IMR-90 (cell line): ENCODE data around the gene ARAP3. TPM values are rescaled to one million over a fixed set of nuclear protein-coding genes. Genes with fewer than 3 reads are reported as not detected.

Experiments
- ATAC-seq: fragments of 200-7000 bp; cut with Tn5 transposase; 2 replicates; pipeline ENCODE4 v1.9.1; 2020; ENCODE audit warnings: low read depth, mild to moderate bottlenecking, moderate library complexity
- BruUV-seq: library from RNA; stranded (reverse); fragments of 400-500 nt; replicated peaks from 2 replicates; lab custom pipeline; 2021; lab: Mats Ljungman, UMichigan
- CTCF ChIA-PET: fragments of 300-600 bp; formaldehyde crosslinking; extraction: SDS; loops from one replicate; lab custom pipeline; 2021; ENCODE audit warnings: antibody characterized with exemption; lab: Yijun Ruan, JAX
- POLR2A ChIA-PET: fragments of 300-600 bp; sonication (Branson Sonifier 250); formaldehyde crosslinking; loops from one replicate; lab custom pipeline; 2022; ENCODE audit warnings: antibody characterized with exemption; ENCODE audit not compliant: unreplicated experiment; lab: Charles Lee
- DNase-seq: peaks from one replicate; pipeline ENCODE4 v3.0.0; 2013
- H2AFZ ChIP-seq: replicated peaks from 2 replicates; pipeline ENCODE3; 2013; ENCODE audit warnings: low read length, mild to moderate bottlenecking; ENCODE audit not compliant: poor library complexity
- H2AK5ac ChIP-seq: 2 replicates; pipeline ENCODE4 v1.6.1; 2013; ENCODE audit warnings: low read depth, low read length, inconsistent platforms
- H2AK9ac ChIP-seq: replicated peaks from 2 replicates; pipeline ENCODE3; 2013; ENCODE audit warnings: mild to moderate bottlenecking, low read depth, low read length, moderate library complexity; ENCODE audit not compliant: poor library complexity
- H2BK120ac ChIP-seq: 2 replicates; pipeline ENCODE4 v1.6.1; 2013; ENCODE audit warnings: low read depth, low read length, inconsistent platforms
- H2BK15ac ChIP-seq: 3 replicates; pipeline ENCODE4 v1.6.1; 2013; ENCODE audit warnings: low read depth, low read length, inconsistent platforms
- H2BK20ac ChIP-seq: 2 replicates; pipeline ENCODE4 v1.6.1; 2013; ENCODE audit warnings: low read depth, mild to moderate bottlenecking, inconsistent platforms, low read length, moderate library complexity
- H2BK5ac ChIP-seq: 2 replicates; pipeline ENCODE4 v1.6.1; 2013; ENCODE audit warnings: mild to moderate bottlenecking, low read depth, low read length, inconsistent platforms; ENCODE audit not compliant: poor library complexity, severe bottlenecking
- H3K14ac ChIP-seq: replicated peaks from 2 replicates; pipeline ENCODE4 v1.6.1; 2013; ENCODE audit warnings: low read depth, low read length, inconsistent platforms
- H3K18ac ChIP-seq: 2 replicates; pipeline ENCODE4 v1.6.1; 2013; ENCODE audit warnings: low read depth, low read length, control low read depth
- H3K23ac ChIP-seq: 2 replicates; pipeline ENCODE4 v1.6.1; 2013; ENCODE audit warnings: low read depth, low read length, inconsistent platforms
- H3K27ac ChIP-seq: 2 replicates; pipeline ENCODE4 v1.5.1; 2013; ENCODE audit warnings: mild to moderate bottlenecking, control low read depth, low read length; ENCODE audit not compliant: insufficient read depth
- H3K27me3 ChIP-seq: 2 replicates; pipeline ENCODE4 v1.6.1; 2013; ENCODE audit warnings: low read length; ENCODE audit not compliant: control insufficient read depth, insufficient read depth
- H3K36me3 ChIP-seq: 2 replicates; pipeline ENCODE4 v1.6.1; 2013; ENCODE audit warnings: low read length, mixed read lengths; ENCODE audit not compliant: control insufficient read depth, insufficient read depth
- H3K4ac ChIP-seq: 2 replicates; pipeline ENCODE4 v1.6.1; 2013; ENCODE audit warnings: low read depth, low read length, inconsistent platforms
- H3K4me1 ChIP-seq: 2 replicates; pipeline ENCODE4 v1.6.1; 2013; ENCODE audit warnings: low read length, mixed read lengths; ENCODE audit not compliant: control insufficient read depth, insufficient read depth
- H3K4me2 ChIP-seq: 2 replicates; pipeline ENCODE4 v1.6.1; 2013; ENCODE audit warnings: low read depth, mild to moderate bottlenecking, control low read depth, low read length, moderate library complexity
- H3K4me3 ChIP-seq: 2 replicates; pipeline ENCODE4 v1.5.1; 2013; ENCODE audit warnings: low read depth, mild to moderate bottlenecking, control low read depth, low read length, moderate library complexity; ENCODE audit not compliant: insufficient read depth
- H3K56ac ChIP-seq: 2 replicates; pipeline ENCODE4 v1.6.1; 2013; ENCODE audit warnings: low read length, inconsistent platforms; ENCODE audit not compliant: insufficient read depth; ENCODE audit errors: extremely low read depth
- H3K79me1 ChIP-seq, 2 experiments: 2 replicates each; pipeline ENCODE4 v1.6.1; 2013; ENCODE audit warnings: low read length in 2 of 2, inconsistent platforms in 1 of 2, low read depth in 1 of 2
- H3K9ac ChIP-seq: 2 replicates; pipeline ENCODE4 v1.6.1; 2013; ENCODE audit warnings: low read depth, low read length, control low read depth
- H3K9me1 ChIP-seq: 2 replicates; pipeline ENCODE4 v1.6.1; 2013; ENCODE audit warnings: low read length, inconsistent platforms; ENCODE audit not compliant: insufficient read depth
- H3K9me3 ChIP-seq: 2 replicates; pipeline ENCODE4 v1.6.1; 2013; ENCODE audit warnings: low read length; ENCODE audit not compliant: control insufficient read depth, insufficient read depth
- H4K20me1 ChIP-seq: 2 replicates; pipeline ENCODE4 v1.6.1; 2013; ENCODE audit warnings: low read length, inconsistent platforms; ENCODE audit not compliant: insufficient read depth
- H4K5ac ChIP-seq: 2 replicates; pipeline ENCODE4 v1.6.1; 2013; ENCODE audit warnings: mild to moderate bottlenecking, low read depth, low read length, control low read depth
- H4K8ac ChIP-seq, 2 experiments: 2 replicates each; pipeline ENCODE4 v1.6.1; 2013; ENCODE audit warnings: low read depth in 2 of 2, low read length in 2 of 2, control low read depth in 1 of 2, inconsistent platforms in 1 of 2
- H4K91ac ChIP-seq: 2 replicates; pipeline ENCODE4 v1.6.1; 2013; ENCODE audit warnings: low read depth, low read length, inconsistent platforms; ENCODE audit not compliant: insufficient read depth
- ELK1 ChIP-seq: fragments of 150-350 bp; IDR thresholded peaks from 2 replicates; pipeline ENCODE4 v1.6.1; 2016; ENCODE audit warnings: low read depth, mild to moderate bottlenecking, low read length, moderate library complexity, borderline replicate concordance
- RCOR1 ChIP-seq: IDR thresholded peaks from 2 replicates; pipeline ENCODE4 v1.6.1; 2012; ENCODE audit warnings: mild to moderate bottlenecking, low read length, improper control_type of control experiment; ENCODE audit not compliant: insufficient replicate concordance
- RFX5 ChIP-seq: IDR thresholded peaks from 2 replicates; pipeline ENCODE4 v1.8.0; 2012; ENCODE audit warnings: low read depth, mild to moderate bottlenecking, low read length, moderate library complexity
- USF2 ChIP-seq: fragments of 150-350 bp; IDR thresholded peaks from 2 replicates; pipeline ENCODE4 v1.6.1; 2017; ENCODE audit warnings: mild to moderate bottlenecking, antibody characterized with exemption, low read length, low read depth
- WGBS, 2 experiments: methylation state at CpG; one replicate each; pipeline versions ENCODE4 v1.1.5 to v1.1.7; 2013; ENCODE audit warnings: missing lambda C conversion rate in 2 of 2; ENCODE audit not compliant: insufficient read length in 1 of 2; ENCODE audit errors: extremely low coverage in 2 of 2; 5-methylcytosine and 5-hydroxymethylcytosine counted together
- dilution Hi-C: fragments of 300-500 bp; cut with HindIII; formaldehyde crosslinking; loops from one replicate; pipeline ENCODE4 v1.14.3; 2018; ENCODE audit warnings: low sequenced_read_pairs; ENCODE audit not compliant: unreplicated experiment
- in situ Hi-C: fragments of 300-500 bp; cut with MboI; formaldehyde crosslinking; loops from 3 replicates; pipeline ENCODE4 v1.14.3; 2019; ENCODE audit warnings: low sequenced_read_pairs, inconsistent platforms, mixed read lengths
- intact Hi-C: fragments of 100-400 bp; cut with micrococcal nuclease; formaldehyde crosslinking; loops from 2 replicates; pipeline ENCODE4 v1.10.0; 2022
- polyA plus RNA-seq, 3 experiments: library from polyadenylated mRNA; depleted of rRNA; stranded (reverse); fragments of >200 nt; gene quantifications; 2 replicates each; pipeline ENCODE4 v1.2.3, GENCODE V29; 2012; ENCODE audit warnings: low replicate concordance in 1 of 3
- total RNA-seq: library from RNA; depleted of rRNA; stranded (reverse); fragments of >200 nt; gene quantifications from 2 replicates; pipeline ENCODE4 v1.2.3, GENCODE V29; 2012

ARAP3 gene
- total and polyA plus RNA-seq, 2 of the 4 experiments (the other 2 are of a cell fraction), result 2.2 to 6.9 TPM

- ChIA-PET POLR2A (no interaction called here), CTCF (interaction anchor here (1.5 kb wide), 1 partner anchor 291 kb away, joined by 3 read pairs; no protein-coding TSS in a partner anchor)
- dilution Hi-C loops, result no loop called here
- Histone ChIP-seq H3K18ac (no peak overlapping the region), H3K9me3 (no peaks in the 10 kb centered on the region), H3K4me3 (no peak overlapping the region), H3K79me1 (no peaks in the 10 kb centered on the region), H3K27me3 (no peaks in the 10 kb centered on the region), H2BK120ac (no peak overlapping the region), H3K9me1 (no peaks in the 10 kb centered on the region), H3K56ac (no peak overlapping the region), H2AFZ (no peak overlapping the region), H2BK15ac (no peak overlapping the region), H2AK9ac (no peak overlapping the region), H4K20me1 (no peaks in the 10 kb centered on the region), H3K4me2 (no peak overlapping the region), H2AK5ac (no peak overlapping the region), H4K8ac (no peak overlapping the region), H2BK5ac (no peak overlapping the region), H3K4ac (no peak overlapping the region), H3K14ac (no peak overlapping the region), H3K4me1 (no peaks in the 10 kb centered on the region), H3K9ac (no peak overlapping the region), H3K36me3 (peaks cover 20% of the 10 kb centered on the region), H2BK20ac (no peak overlapping the region), H4K5ac (no peak overlapping the region), H3K23ac (no peak overlapping the region), H4K91ac (no peak overlapping the region), H3K27ac (no peak overlapping the region)
- no CpG with 5 or more reads among the region's 4 CpGs for WGBS, 2 experiments
- BruUV-seq, result no TSS peak
- ATAC-seq (no peak; the same call in 1 of the 2 replicates), DNase-seq (no peak)
- in situ Hi-C loops, result no loop called here
- TF ChIP-seq USF2 (no peak), ELK1 (no peak), RCOR1 (no peak), RFX5 (no peak)
- intact Hi-C loops, result no loop called here
Measured at GRCh38 chr5:141669520-141669919, 12.5 kb downstream of the ARAP3 start.
